Peyer's patch (tissue), 4 donors: ENCODE results near the gene ADAMTS2.

Experiments
- POLR2A ChIP-seq, 2 donors: fragments of 450-650 bp; IDR thresholded peaks; one replicate each; pipeline ENCODE4 v1.5.1; 2017; ENCODE audit warnings: antibody characterized with exemption in 2 of 2, mild to moderate bottlenecking in 2 of 2, moderate library complexity in 2 of 2
- TF ChIP-seq, protein P1 (sequence below), 6 experiments: fragments of 450-650 bp in 4 of 6; fragments of 200-600 bp in 2 of 6; sonication (generic) in 1 of 6; IDR thresholded peaks; one replicate each; pipeline ENCODE4 v1.5.1; 2017 to 2019; ENCODE audit warnings: antibody characterized with exemption in 6 of 6, mild to moderate bottlenecking in 3 of 6, moderate library complexity in 1 of 6

- TF ChIP-seq, protein P1, sequence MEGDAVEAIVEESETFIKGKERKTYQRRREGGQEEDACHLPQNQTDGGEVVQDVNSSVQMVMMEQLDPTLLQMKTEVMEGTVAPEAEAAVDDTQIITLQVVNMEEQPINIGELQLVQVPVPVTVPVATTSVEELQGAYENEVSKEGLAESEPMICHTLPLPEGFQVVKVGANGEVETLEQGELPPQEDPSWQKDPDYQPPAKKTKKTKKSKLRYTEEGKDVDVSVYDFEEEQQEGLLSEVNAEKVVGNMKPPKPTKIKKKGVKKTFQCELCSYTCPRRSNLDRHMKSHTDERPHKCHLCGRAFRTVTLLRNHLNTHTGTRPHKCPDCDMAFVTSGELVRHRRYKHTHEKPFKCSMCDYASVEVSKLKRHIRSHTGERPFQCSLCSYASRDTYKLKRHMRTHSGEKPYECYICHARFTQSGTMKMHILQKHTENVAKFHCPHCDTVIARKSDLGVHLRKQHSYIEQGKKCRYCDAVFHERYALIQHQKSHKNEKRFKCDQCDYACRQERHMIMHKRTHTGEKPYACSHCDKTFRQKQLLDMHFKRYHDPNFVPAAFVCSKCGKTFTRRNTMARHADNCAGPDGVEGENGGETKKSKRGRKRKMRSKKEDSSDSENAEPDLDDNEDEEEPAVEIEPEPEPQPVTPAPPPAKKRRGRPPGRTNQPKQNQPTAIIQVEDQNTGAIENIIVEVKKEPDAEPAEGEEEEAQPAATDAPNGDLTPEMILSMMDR (IDR thresholded peaks at IDR 0.05) = no peak
- TF ChIP-seq POLR2A (IDR thresholded peaks at IDR 0.05) = no peak
Observed at GRCh38 chr5:179304871-179305270, 40.4 kb downstream of the ADAMTS2 start.
